Epithelial cell of esophagus (primary cell): ENCODE measurements around the gene PDSS1.
"Not testable (repeated sequence)": the region's sequence is repeated elsewhere in the genome, so short reads cannot be mapped to it uniquely, and the experiment has no call there.

Source experiments
- DNase-seq: peaks from one replicate; pipeline ENCODE4 v3.0.0; 2010; ENCODE audit warnings: low read depth
- H3K4me3 ChIP-seq: 2 replicates; pipeline ENCODE4 v1.5.1; 2011; ENCODE audit warnings: mild to moderate bottlenecking, low read length, control low read depth
- CTCF ChIP-seq: IDR thresholded peaks from 2 replicates; pipeline ENCODE4 v1.5.1; 2011; ENCODE audit warnings: low read depth, mild to moderate bottlenecking, low read length, control low read depth, inconsistent platforms; ENCODE audit not compliant: insufficient read depth; ENCODE audit errors: missing control alignments

The PDSS1 gene

GRCh38 chr10:26697163-26697921 is at the start of gene PDSS1:
TSS of gene PDSS1 (plus strand) at chr10:26697701. CDS start at chr10:26697712, 11 bp downstream.
- H3K4me3 ChIP-seq = peak within 1 kb of the TSS; percentile 78
- TF ChIP-seq CTCF = no peak
- peak; percentile 70 for DNase-seq

- H3K4me3 ChIP-seq, DNase-seq: not testable (repeated sequence)
Measured at GRCh38 chr10:26648245-26648636, 49.3 kb upstream of the PDSS1 start.

GRCh38 chr10:26650406-26650805 is 47.1 kb upstream of the PDSS1 start:
- no peak for DNase-seq
- TF ChIP-seq CTCF = no peak
- no peak overlapping the region for H3K4me3 ChIP-seq

- not testable (repeated sequence) for DNase-seq, H3K4me3 ChIP-seq
Measured at GRCh38 chr10:26651476-26651875, 46.0 kb upstream of the PDSS1 start.

GRCh38 chr10:26653004-26653403 is 44.5 kb upstream of the PDSS1 start:
- no peak for TF ChIP-seq CTCF
- H3K4me3 ChIP-seq = no peak overlapping the region
- DNase-seq = no peak

GRCh38 chr10:26655746-26656145 is 41.8 kb upstream of the PDSS1 start:
- TF ChIP-seq CTCF = no peak
- H3K4me3 ChIP-seq = no peak overlapping the region
- DNase-seq = no peak

GRCh38 chr10:26662864-26663263 is 34.6 kb upstream of the PDSS1 start:
- H3K4me3 ChIP-seq = no peak overlapping the region
- DNase-seq = no peak
- TF ChIP-seq CTCF = no peak
